RWPE2 (cell line): Measurements from ENCODE around the gene OSBPL6.

Experiments used
- ATAC-seq: fragments of 200-7000 bp; cut with Tn5 transposase; 3 replicates; pipeline ENCODE4 v1.9.1; 2021; ENCODE audit warnings: low read depth
- DNase-seq: peaks from one replicate; pipeline ENCODE4 v3.0.0-alpha.2; 2020; ENCODE audit warnings: low spot score
- H3K27ac ChIP-seq: fragments of 450-650 bp; 2 replicates; pipeline ENCODE4 v1.5.1; 2017; ENCODE audit warnings: mild to moderate bottlenecking; ENCODE audit not compliant: poor library complexity, severe bottlenecking
- H3K27me3 ChIP-seq: fragments of 250-450 bp; sonication (Bioruptor Pico); 2 replicates; pipeline ENCODE4 v1.5.1; 2021; ENCODE audit warnings: mild to moderate bottlenecking, moderate library complexity; ENCODE audit not compliant: insufficient read depth, poor library complexity, severe bottlenecking
- H3K36me3 ChIP-seq: fragments of 250-450 bp; sonication (Bioruptor Pico); 2 replicates; pipeline ENCODE4 v1.5.1; 2020; ENCODE audit warnings: low read depth, mild to moderate bottlenecking, moderate library complexity
- H3K4me1 ChIP-seq: fragments of 250-450 bp; sonication (Bioruptor Pico); 2 replicates; pipeline ENCODE4 v1.5.1; 2021; ENCODE audit warnings: mild to moderate bottlenecking, moderate library complexity; ENCODE audit not compliant: insufficient read depth, poor library complexity, severe bottlenecking
- H3K4me3 ChIP-seq: fragments of 250-450 bp; sonication (Bioruptor Pico); 2 replicates; pipeline ENCODE4 v1.5.1; 2021; ENCODE audit warnings: mild to moderate bottlenecking, moderate library complexity; ENCODE audit not compliant: severe bottlenecking
- H3K9me3 ChIP-seq: fragments of 250-450 bp; sonication (Bioruptor Pico); 2 replicates; pipeline ENCODE4 v1.5.1; 2021; ENCODE audit warnings: mild to moderate bottlenecking, moderate library complexity; ENCODE audit not compliant: severe bottlenecking
- TF ChIP-seq, protein P1 (sequence below): fragments of 450-650 bp; IDR thresholded peaks from one replicate; pipeline ENCODE4 v1.5.1; 2017; ENCODE audit warnings: mild to moderate bottlenecking, moderate library complexity; ENCODE audit not compliant: poor library complexity, severe bottlenecking

The OSBPL6 gene

DNA sequence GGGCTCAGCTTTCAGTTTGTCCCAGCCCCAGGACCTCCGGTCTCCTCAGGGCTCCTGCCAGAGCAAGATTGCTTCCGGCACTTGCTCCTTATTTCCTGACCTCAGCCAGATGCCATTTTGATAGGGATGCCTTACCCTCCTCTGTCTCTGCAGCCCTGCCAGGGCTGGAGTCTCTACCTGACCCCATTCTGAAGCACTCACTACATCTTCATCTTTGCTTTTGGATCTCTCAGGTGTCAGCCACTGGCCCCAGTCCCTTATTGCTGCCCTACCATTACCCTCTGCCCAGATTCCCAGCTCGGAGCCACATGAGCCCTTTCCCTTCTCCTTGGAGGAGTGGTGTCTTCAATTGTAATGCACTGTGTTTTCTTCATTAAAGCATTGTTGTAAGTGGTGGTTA is 17.1 kb downstream of the OSBPL6 start:
- ATAC-seq = no peak
- no peak for DNase-seq
- TF ChIP-seq, protein P1, sequence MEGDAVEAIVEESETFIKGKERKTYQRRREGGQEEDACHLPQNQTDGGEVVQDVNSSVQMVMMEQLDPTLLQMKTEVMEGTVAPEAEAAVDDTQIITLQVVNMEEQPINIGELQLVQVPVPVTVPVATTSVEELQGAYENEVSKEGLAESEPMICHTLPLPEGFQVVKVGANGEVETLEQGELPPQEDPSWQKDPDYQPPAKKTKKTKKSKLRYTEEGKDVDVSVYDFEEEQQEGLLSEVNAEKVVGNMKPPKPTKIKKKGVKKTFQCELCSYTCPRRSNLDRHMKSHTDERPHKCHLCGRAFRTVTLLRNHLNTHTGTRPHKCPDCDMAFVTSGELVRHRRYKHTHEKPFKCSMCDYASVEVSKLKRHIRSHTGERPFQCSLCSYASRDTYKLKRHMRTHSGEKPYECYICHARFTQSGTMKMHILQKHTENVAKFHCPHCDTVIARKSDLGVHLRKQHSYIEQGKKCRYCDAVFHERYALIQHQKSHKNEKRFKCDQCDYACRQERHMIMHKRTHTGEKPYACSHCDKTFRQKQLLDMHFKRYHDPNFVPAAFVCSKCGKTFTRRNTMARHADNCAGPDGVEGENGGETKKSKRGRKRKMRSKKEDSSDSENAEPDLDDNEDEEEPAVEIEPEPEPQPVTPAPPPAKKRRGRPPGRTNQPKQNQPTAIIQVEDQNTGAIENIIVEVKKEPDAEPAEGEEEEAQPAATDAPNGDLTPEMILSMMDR = no peak
- Histone ChIP-seq H3K27ac (no peak overlapping the region), H3K36me3 (no peaks in the 10 kb centered on the region), H3K27me3 (no peaks in the 10 kb centered on the region), H3K4me1 (no peaks in the 10 kb centered on the region), H3K4me3 (no peak overlapping the region), H3K9me3 (no peaks in the 10 kb centered on the region)

DNA sequence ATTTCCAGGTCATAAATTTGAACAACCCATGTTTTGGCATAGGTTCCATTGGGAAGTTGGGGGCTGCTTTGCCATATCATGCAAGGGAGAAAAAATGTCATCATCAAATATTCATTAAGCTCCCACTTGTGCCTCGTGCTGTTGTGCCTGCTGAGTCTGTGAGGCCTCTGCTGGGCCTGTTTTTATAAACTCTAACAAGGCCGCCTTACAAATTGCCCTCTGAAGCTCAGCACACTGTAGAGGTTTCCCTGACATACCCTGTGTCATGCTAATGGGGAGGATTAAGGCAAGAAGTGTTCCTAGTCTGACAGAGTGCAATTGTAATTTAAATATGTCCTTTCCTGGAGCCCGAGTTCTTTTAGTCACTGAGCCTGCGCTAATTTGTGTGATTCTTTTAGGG is 17.6 kb downstream of the OSBPL6 start:
- Histone ChIP-seq H3K27me3 (no peaks in the 10 kb centered on the region), H3K27ac (no peak overlapping the region), H3K36me3 (no peaks in the 10 kb centered on the region), H3K9me3 (no peaks in the 10 kb centered on the region), H3K4me3 (no peak overlapping the region), H3K4me1 (no peaks in the 10 kb centered on the region)
- DNase-seq (no peak), ATAC-seq (no peak)
- TF ChIP-seq, protein P1 = no peak

DNA sequence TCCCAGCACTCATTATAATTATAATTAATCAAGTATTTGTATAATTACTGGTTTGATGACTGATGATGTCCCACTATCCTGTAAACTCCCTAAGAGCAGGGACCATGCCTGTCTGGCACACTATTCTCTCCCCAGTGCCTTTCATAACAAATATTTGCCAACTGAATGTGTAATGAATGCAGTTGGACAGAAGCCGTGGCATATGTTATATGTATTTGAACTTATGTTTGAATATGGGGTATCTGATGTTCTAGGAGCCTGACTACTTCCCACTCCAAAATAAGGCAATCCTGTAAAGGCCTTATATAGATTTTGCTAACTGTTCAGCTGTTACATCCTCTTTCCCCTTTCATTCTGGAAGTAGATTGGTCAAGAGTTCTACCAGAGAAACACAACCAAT is 19.7 kb downstream of the OSBPL6 start:
- no peak for DNase-seq
- TF ChIP-seq, protein P1 = no peak
- no peak overlapping the region for H3K27ac ChIP-seq
- H3K4me3 ChIP-seq = no peak overlapping the region
- H3K4me1 ChIP-seq = no peaks in the 10 kb centered on the region
- no peak for ATAC-seq
- H3K36me3 ChIP-seq = no peaks in the 10 kb centered on the region
- no peaks in the 10 kb centered on the region for H3K27me3 ChIP-seq
- no peaks in the 10 kb centered on the region for H3K9me3 ChIP-seq

DNA sequence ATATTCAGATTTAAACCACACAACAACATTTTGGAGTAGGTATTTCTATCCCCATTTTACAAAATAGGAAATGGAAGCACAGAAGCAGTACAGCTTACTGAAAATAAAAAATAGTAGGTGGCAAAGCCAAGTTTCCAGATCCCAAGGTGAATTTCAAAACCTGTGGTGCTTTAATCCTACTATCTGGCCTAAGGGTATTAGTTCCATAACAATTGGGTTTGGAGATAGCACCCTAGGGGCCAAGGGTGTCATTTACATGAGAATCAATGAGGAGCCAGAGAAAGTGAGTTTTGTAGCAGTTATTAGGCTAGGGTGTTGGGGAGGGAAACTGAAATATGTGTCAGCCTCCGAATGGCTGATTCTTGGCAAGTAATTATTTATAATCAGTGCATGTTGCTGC is 24.9 kb downstream of the OSBPL6 start:
- Histone ChIP-seq H3K9me3 (peaks cover 2% of the 10 kb centered on the region), H3K27me3 (no peaks in the 10 kb centered on the region), H3K27ac (no peak overlapping the region), H3K36me3 (no peaks in the 10 kb centered on the region), H3K4me3 (no peak overlapping the region), H3K4me1 (no peaks in the 10 kb centered on the region)
- no peak for ATAC-seq
- no peak for DNase-seq
- TF ChIP-seq, protein P1 = no peak

DNA sequence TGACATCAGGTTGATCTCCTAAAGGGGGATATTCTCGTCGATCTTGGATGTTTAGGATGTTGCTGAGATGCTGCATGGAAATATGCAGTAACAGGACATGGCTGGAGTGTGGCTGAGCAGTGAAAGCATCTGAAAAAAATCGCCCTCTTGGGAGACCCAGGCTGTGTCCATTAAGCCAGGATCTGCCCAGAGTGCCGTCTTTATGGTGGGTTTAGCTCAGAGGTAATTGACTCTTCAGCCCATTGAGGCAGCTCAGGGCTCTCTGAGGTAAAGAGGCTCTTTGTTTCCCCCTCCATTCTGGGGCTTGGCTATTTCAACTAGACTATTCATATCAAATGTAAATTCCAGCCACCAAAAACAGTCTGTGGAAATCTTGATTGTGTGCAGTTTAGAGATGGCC is 26.5 kb downstream of the OSBPL6 start:
- DNase-seq = no peak
- H3K9me3 ChIP-seq = peaks cover 2% of the 10 kb centered on the region
- ATAC-seq = no peak
- no peaks in the 10 kb centered on the region for H3K27me3 ChIP-seq
- TF ChIP-seq, protein P1 = no peak
- no peak overlapping the region for H3K27ac ChIP-seq
- no peaks in the 10 kb centered on the region for H3K4me1 ChIP-seq
- no peak overlapping the region for H3K4me3 ChIP-seq
- H3K36me3 ChIP-seq = no peaks in the 10 kb centered on the region
